Dermis blood vessel endothelial cell (primary cell): ENCODE data around the gene HLA-DRB1. TPM values are rescaled to one million over a fixed set of nuclear protein-coding genes. Genes with fewer than 3 reads are reported as not detected.
"Not testable (repeated sequence)": the region's sequence is repeated elsewhere in the genome, so short reads cannot be mapped to it uniquely, and the experiment has no call there.

Experiments
- DNase-seq: peaks from one replicate; pipeline ENCODE4 v3.0.0; 2010
- total RNA-seq: library from RNA; depleted of rRNA; stranded (reverse); fragments of >200 nt; gene quantifications from 2 replicates; pipeline ENCODE4 v1.2.3, GENCODE V29; 2014

Gene HLA-DRB1
- total RNA-seq, 1 donor from 2014 or later, result 0.17 TPM

DNA sequence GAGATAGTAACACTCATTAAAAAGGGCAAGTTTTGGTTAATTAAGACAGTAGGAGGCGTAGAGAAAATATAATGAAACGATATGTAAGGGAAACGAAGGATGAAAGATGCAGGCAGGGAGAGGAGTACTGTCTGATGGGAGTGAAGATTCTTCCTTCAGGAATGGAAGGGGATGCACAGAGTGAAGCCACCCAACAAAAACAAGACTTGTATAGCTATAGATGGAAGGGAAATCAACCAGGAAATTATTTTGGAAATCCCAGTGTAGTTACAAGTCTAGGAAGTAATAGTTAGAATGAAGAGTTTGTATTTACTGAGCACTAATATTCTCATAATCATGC lies 19.7 kb upstream of the HLA-DRB1 start:
- no peak for DNase-seq

DNA sequence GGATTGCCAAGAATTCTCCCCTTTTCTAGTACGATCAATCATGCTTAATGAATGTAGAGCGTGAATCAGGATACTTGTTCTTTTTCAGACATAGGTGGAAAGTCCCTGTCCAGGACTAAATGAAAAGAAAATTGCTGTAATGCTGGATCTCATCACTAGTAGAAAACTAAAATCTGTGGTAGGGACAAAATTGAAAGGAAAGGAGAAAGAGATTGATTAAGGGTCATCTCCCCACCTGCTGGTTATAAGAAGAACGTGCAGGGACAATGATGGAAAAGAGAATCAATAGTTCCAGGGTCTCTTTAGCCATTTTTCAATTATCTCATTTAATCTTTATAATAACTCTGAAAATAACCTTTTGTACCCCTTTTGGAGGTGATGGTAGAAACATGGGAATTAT lies 18.7 kb upstream of the HLA-DRB1 start:
- DNase-seq, result no peak

DNA sequence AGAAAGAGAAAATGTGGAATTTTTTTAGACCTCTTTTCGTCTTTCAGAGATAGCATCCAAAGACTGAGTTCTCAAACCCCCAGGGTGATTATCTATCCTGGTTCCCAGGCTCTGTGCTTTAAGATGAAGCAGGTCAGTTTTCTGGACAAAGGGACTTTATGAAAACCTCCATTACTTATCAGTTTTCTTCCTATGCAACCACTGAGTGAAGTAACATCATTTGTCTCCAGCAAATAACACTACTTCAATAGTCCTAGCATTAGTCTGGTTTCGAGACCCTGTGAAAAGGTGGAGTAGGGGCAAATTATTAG lies 18.3 kb upstream of the HLA-DRB1 start:
- no peak for DNase-seq

DNA sequence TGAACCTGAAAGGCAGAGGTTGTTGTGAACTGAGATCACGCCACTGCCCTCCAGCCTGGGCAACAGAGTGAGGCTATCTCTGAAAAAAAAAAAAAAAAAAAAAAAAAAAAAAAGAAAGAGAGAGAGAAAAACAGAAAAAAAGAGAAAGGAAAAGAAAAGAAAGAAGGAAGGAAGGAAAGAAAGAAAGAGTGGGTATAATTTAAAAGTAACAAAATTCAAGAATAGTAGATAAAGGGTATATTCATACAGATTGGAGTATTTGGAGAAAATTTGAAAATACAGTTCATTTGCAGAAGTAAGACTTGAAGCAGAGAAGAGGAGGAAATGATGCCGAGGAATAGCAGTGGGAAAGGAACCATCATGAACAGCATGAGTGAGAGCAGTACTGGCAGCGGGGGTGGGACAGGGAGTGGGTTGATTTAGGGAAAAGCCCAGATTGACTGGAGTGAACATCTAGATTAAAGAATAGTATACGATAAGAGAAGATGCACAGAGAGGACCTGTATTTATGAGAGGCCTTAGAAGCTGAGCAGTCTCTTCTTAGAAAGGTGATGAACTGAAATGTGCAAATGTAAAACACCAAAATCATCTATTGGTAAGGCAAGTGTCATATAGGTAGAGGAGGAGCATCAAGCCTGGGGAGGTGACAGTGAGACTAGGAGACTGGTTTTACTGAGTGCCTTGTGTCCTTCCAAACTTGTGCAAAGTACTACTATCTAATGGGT lies 17.8 kb upstream of the HLA-DRB1 start:
- DNase-seq, result no peak

DNA sequence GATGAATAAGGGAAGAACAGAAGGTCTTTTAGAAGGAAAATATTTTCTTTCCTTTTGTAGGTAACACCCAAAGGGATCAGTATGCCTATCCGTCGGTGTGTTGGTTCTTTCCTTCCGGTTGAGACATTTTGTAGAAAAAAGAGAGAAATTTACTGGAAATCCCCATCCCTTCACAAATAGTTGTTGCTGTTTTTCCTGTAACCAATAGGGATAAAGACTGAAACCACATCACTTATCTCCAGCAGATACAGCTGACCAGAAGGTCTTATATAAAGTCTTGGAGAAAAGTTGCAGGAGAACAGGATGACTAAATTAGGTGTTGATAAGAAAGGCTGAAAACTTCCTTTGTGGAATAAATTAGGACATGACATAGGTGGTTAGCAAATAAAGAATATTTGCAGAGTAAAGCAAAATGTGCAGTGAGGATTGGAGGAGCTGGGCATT lies 14.8 kb upstream of the HLA-DRB1 start:
- no peak for DNase-seq

DNA sequence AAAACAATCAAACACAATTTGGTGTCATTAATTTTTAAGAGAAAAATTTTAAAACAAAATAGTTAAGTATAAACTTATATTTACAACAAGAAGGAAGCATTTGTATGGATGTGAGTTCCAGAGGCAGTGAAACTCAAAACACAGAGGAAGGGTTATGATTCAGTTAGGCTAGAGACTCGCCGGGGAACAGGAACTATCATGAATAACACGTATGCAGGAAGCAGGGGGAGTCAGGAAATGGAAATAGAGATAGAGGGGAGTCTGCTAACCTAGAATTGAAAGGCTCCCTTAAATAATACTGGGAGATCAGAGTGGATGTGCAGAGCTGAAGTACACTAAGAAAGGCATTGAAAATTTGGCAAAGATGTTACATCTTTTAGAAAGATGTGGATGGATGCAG lies 14.2 kb upstream of the HLA-DRB1 start:
- DNase-seq, result no peak

DNA sequence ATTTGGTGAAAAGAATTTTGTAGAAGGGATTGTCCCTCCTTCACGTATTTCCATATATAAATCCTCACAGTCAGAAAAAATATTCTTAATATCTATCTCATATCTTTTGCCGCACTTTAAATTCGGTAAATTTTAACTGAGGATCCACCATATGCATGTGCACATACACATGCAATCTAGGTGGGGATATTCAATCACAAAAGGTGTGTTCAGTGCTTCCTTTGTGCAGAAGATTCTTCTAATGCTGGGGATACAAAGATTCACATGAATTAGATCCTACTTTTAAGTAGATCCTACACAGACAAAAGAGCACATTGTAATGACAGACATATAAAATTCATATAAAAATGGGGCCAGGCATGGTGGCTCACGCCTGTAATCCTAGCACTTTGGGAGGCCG lies 13.6 kb upstream of the HLA-DRB1 start:
- no peak for DNase-seq

DNA sequence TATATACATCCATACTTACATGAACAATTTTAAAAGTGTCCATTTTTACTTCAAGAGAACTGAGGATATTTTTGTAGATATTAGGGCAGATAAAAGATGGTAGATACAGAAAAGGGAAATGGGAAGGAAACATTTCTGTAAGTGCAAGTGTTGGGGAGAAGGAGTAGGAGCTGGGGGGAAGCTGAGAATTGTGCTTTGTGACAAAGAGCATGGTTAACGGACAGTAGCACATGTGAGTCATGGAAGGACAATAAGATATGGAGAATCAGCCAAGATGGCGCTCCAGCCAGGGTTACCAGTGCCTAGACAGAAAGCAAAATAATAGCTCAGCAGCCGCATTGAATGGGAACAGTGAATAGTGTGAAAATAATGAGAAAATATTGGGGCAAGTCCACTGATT lies 12.7 kb upstream of the HLA-DRB1 start:
- DNase-seq, result no peak

DNA sequence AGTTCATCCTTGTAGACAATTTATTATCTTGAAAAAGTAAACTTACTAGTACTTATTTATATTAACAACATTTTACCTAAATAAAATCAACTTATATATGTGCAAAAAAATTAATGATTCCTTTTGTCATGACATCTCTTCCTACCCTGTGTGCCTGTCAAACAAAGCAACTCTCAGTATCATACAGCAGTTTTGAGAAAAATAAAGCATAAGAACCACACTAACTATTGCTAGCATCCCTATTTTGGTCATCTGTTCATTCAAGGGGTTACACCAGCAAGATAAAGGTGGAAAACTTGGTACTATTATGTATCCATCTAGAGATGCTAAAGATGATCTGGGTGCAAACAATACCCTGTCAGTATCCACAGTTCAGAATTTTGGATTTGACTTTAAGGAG lies 7.4 kb upstream of the HLA-DRB1 start:
- DNase-seq, result no peak

DNA sequence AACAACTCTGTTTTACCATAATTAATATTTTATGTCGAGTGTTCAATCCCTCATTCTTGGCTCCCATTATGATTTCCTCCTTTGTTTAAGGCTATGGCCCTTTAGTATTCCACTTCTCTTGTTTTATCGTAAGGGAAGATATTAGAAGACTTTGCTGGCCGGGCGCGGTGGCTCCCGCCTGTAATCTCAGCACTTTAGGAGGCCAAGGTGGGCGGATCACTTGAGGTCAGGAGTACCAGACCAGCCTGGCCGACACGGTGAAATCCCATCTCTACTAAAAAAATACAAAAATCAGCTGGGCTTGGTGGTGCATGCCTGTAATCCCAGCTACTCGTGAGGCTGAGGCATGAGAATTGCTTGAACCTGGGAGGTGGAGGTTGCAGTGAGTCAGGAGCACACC lies 1.1 kb upstream of the HLA-DRB1 start:
- DNase-seq, result not testable (repeated sequence)

DNA sequence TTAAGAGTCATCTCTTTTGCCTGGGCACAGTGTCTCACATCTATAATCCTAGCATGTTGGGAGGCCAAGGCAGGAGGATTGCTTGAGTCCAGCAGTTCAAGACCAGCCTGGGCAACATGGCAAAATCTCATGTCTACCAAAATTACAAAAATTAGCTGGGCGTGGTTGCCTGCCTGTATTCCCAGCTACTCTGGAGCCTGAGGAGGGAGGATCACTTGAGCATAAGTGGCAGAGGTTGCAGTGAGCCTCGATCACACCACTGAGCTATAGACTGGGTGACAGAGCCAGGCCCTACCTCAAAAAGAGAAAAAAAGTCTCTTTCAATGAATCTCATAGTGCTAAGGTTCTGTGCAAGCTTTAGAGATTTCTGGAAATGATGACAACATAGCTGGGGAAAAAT lies 1.5 kb downstream of the HLA-DRB1 start:
- DNase-seq, result no peak

DNA sequence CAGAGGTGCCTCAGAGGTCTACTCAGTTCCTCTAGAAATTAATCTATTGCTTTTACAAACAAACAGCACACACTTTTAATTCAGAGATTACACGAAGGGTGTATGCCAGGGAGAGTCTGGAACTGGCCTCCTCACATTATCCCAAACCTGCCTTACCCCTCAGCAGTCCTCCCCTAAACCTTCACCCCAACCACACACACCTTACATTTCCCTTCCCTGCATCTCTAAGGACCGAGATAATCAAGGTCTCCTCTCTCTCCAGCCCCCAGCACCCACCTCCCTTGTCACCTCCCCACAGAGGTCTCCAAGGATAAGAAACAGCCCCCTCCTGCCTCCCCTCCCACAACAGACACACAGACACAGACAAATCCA lies 6.1 kb downstream of the HLA-DRB1 start:
- no peak for DNase-seq

DNA sequence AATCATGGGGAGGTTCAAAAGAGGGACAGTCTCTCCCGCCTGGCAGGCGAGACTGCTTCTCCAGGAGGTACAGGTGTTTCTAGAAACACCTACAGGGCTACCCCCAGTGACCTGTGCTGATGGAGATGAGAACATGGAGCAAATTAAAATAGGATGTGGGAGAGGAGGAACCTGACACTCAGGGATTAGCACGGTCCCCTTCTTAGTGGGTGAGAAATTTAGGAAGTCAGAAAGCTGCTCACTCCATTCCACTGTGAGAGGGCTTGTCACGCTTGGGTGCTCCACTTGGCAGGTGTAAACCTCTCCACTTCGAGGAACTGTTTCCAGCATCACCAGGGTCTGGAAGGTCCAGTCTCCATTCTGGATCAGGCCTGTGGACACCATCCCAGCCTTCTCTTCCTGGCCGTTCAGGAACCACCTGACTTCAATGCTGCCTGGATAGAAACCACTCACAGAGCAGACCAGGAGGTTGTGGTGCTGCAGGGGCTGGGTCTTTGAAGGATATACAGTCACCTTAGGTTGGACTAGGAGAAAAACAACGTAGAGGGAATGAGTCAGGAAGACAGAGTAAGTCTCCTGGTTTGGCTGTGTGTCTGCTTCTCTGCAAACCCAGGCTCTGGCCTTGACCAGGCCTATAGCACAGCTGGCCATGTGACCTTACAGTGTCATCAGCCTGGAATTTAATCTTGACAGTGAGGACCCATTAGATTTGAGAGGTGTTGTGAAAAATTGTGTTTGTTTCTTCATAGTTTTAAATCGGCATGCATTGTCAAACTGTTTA lies 8.1 kb downstream of the HLA-DRB1 start:
- DNase-seq, result no peak

DNA sequence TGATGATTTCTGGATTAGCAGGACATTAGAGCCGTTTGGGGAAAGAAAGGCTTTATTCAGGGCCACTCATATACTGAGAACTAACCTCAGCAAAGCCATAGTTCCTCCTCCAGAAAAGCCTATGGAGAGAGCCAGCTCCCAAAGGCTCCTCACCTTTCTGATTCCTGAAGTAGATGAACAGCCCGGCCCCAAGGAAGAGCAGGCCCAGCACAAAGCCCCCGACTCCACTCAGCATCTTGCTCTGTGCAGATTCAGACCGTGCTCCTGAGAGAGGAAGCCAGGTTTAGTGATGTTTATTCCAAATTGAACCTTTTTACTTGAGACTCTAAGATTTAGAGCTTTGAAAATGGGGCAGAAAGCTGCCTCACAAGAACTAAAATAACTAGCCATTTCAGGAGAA lies 9.1 kb downstream of the HLA-DRB1 start:
- no peak for DNase-seq

DNA sequence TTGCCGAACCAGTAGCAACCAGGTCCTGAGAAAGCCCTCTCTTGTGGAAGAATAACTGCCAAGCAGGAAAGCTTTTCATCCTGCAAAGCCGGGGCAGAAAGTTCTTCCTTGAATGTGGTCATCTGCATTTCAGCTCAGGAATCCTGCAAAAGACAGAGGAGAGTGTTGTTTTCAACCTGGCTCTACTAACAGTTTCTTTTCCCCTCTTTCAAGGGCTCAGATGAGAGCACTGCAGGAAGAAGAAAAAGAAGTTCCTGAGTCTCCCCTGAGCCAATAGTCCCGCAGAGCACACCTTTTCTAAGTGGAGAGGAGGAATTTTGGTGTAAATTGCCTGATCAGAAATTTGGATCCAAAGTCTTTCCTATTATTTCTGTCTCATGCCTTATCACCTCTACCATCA lies 10.7 kb downstream of the HLA-DRB1 start:
- no peak for DNase-seq

DNA sequence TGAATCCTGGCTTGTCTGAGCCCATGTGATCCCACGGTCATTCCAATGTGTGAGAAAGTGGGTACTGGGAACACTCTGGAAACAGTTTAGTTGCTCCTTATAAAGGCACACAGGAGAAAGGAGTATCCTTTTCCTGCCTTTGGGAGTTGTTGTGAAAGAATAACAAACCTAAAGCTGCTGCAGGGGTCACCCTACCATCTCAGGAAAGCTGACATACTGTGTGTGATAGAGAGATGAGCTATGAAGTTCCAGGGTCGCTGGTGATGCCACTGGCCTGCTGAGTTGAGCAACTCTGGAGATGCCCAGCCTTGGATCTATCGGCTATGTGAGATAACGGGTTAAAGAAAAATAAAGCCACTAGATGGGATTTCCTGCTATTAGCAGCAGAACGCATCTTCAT lies 12.2 kb downstream of the HLA-DRB1 start:
- DNase-seq, result not testable (repeated sequence)

DNA sequence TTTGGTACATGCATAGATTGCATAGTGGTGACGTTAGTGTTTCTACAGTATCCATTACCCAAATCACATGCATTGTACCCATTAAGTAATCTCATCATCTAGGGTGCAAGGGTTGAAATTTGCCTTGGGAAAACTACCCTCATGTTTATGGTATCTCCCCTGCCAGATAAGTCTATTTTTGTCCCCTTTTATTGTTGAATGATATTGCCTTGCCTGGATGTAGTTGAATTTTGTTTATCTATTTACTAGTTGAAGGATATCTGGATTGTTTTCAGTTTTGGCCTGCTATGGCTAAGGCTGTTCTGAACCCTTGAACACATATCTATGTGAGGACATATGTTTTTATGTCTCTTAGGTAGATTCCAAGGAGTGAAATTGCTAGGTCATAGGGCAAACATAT lies 13.4 kb downstream of the HLA-DRB1 start:
- no peak for DNase-seq

DNA sequence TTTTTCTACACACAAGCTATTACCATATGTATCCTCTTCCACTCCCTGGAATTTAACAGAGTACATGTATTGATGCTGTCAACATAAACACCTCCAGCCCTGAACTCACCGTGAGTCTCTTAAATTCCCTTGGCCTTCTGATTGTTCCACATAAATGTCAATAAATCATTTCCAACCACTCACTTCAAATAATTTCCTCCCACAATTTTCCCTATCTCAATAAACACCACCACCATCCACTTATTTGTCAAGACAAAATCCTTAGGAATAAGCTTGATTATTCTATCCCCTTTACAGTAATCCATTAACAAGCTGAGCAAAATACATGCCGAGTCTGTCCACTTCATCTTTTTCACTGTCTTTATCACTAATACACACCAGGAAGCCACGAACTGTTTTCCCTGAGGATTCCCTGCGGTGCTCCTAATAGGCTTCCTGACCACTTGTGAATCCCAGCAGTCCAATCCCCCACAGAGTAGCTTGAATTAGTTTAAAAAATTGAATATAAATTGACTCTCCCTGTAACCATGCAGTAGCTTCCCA lies 19.2 kb downstream of the HLA-DRB1 start:
- no peak for DNase-seq

DNA sequence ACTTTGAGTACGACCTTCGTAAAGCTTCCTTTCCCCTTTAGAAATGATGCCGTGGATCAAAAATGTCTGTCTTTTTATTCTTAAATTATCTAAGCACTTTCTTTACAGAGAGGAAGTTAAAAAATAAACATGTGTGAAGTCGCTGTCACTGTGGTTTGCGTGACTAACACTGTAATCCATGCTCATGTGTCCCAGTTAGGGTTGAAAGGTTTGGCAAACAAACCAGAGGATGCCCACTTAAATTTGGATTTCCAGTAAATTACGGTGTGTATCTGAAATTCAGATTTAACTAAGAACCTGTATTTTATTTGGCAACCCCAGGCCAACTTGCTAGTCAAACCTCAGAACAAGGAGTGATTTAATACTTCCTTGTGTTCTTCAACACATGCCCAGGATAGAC lies 21.1 kb downstream of the HLA-DRB1 start:
- DNase-seq, result no peak

DNA sequence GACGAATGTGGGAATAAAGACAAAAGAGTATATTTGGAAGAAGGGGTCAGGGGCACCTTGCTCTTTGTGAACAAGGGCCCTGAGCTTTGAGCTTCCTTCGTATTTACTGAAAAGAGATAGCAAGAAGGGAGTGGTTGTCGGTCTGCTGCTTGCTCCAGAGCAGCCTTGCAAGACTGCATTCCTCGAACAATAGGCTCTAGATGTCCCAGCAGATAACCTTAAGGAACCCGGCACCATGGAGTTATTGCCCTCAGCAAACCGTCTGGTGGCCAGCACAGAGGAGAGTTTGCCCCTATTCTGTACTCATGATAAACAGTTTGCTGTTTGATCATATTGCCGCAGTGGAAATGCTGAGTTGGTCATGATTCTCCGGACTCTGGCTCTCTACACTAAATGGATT lies 22.7 kb downstream of the HLA-DRB1 start:
- DNase-seq, result no peak

DNA sequence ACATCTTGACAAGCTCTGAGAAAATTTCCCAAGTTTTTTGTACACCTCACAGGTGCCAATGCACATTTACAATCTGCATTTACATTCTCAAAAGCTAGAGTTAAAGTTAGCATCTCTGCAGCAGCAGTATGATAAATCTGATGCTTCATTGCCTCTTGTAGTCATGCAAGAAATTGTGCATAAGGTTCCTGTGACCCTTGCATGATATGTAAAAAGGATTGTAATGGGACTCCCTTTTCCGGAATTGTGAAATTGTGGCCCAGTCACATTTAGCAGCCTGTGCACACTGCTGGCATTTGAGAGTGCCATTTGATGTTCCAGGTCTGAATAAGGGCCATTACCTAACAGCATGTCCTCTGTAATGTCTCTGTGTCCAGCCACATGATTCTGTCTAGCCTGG lies 24.1 kb downstream of the HLA-DRB1 start:
- no peak for DNase-seq

DNA sequence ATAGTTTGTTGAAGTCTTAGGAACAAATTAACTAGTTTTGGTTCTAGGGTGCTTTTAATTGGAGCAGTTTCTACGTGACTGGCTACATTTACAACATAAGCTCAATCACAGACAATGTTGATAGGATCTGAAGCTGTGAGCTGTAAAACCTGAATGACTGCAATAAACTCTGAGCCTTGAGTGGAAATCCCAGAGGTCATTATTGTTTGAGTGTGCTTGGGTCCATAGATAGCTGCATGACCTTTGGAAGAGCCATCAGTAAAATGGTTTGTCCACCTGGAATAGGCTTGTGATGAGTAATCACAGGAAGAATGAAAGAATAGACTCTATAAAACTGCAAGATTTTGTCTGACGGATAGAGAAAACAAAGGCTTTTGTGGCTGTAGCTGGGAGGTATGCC lies 26.7 kb downstream of the HLA-DRB1 start:
- no peak for DNase-seq

DNA sequence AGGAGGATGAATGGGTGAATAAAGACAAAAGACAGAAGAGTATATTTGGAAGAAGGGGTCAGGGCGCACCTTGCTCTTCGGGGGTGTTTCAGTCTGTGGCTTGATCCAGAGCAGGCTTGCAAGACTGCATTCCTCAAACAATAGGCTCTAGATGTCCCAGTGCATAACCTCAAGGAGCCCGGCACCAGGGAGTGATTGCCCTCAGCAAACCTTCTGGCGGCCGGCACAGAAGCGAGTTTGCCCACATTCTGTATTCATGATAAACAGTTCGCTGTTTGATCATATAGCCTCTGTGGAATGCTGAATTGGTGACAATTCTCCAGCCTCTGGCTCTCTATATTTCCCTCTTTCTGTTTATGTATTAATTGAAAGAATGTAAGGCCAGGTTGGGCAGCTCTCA lies 29.9 kb downstream of the HLA-DRB1 start:
- no peak for DNase-seq

DNA sequence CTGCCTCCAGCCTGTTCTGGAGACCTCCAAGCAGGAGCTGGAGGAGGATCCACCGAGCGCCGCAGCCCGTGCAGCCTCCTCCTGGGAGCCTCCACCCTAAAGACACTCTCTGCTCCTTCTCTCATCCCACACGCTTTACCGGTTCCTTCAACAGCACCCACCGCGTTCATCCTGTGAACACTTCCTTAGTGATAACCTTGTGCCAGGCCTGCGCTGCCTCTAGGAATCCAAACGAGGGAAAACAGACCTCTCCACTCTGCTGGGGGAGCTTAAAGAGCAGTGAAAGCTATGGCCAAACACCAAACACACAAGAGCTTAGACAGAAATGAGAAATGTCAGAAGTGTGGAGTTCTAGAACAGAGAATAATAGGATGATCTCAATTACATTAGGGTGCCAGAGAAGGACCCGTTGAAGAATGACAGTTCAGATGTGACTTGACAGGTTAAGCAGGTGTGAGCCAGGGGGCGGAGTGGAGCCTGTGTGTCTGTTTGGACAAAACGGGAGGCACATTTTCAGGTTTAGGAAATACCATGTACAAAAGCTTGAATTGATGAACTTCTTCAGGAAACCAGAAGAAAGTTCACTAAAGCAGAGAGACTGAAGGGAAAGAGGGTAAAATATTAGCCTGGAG lies 31.1 kb downstream of the HLA-DRB1 start:
- no peak for DNase-seq
